Mesenchymal stem cell (in vitro differentiated cells and primary cell): ENCODE measurements around the gene PPP6R2.
A peak's percentile ranks its signal among the peaks of the same experiment; 100 is the strongest.

Experiments
- DNase-seq: peaks from one replicate; pipeline ENCODE4 v3.0.0-alpha.2; 2013
- H2AFZ ChIP-seq: one replicate; pipeline ENCODE4 v1.6.1; 2013; ENCODE audit warnings: low read depth, mild to moderate bottlenecking, control low read depth, inconsistent platforms, low read length, moderate library complexity
- H2AK5ac ChIP-seq: 2 replicates; pipeline ENCODE4 v1.6.1; 2013; ENCODE audit warnings: low read length, moderate library complexity, mild to moderate bottlenecking, inconsistent platforms; ENCODE audit not compliant: severe bottlenecking
- H2BK120ac ChIP-seq: one replicate; pipeline ENCODE4 v1.6.1; 2013; ENCODE audit warnings: low read depth, mild to moderate bottlenecking, inconsistent platforms, low read length, moderate library complexity
- H2BK12ac ChIP-seq, 2 experiments: one replicate each; pipeline ENCODE4 v1.6.1; 2013; ENCODE audit warnings: inconsistent platforms in 2 of 2, low read length in 2 of 2, mild to moderate bottlenecking in 2 of 2, moderate library complexity in 2 of 2, control low read depth in 1 of 2
- H2BK15ac ChIP-seq: one replicate; pipeline ENCODE4 v1.6.1; 2013; ENCODE audit warnings: mild to moderate bottlenecking, low read depth, inconsistent platforms; ENCODE audit not compliant: poor library complexity, severe bottlenecking
- H2BK5ac ChIP-seq: 2 replicates; pipeline ENCODE4 v1.6.1; 2013; ENCODE audit warnings: low read depth, mild to moderate bottlenecking, low read length, control low read depth, inconsistent platforms; ENCODE audit not compliant: poor library complexity, severe bottlenecking
- H3K14ac ChIP-seq, 2 experiments: one replicate each; pipeline ENCODE4 v1.6.1; 2013; ENCODE audit warnings: inconsistent platforms in 2 of 2, low read length in 2 of 2, control low read depth in 1 of 2, mild to moderate bottlenecking in 1 of 2, moderate library complexity in 1 of 2
- H3K18ac ChIP-seq, 2 experiments: one replicate each; pipeline ENCODE4 v1.6.1; 2013; ENCODE audit warnings: inconsistent platforms in 2 of 2, low read length in 2 of 2, control low read depth in 1 of 2, low read depth in 1 of 2, mild to moderate bottlenecking in 1 of 2
- H3K23ac ChIP-seq, 2 experiments: one replicate each; pipeline ENCODE4 v1.6.1; 2013; ENCODE audit warnings: inconsistent platforms in 2 of 2, low read length in 2 of 2, mild to moderate bottlenecking in 2 of 2, moderate library complexity in 2 of 2, control low read depth in 1 of 2
- H3K27ac ChIP-seq: 2 replicates; pipeline ENCODE4 v1.5.1; 2013; ENCODE audit warnings: mild to moderate bottlenecking, moderate library complexity, low read length, control low read depth, inconsistent platforms; ENCODE audit not compliant: poor library complexity, severe bottlenecking
- H3K27me3 ChIP-seq, 2 experiments: 2 replicates each; pipeline versions ENCODE4 v1.6.1 to v1.7.0; 2013; ENCODE audit warnings: low read length in 2 of 2, mild to moderate bottlenecking in 2 of 2, moderate library complexity in 2 of 2, control low read depth in 1 of 2, inconsistent platforms in 1 of 2; ENCODE audit not compliant: control insufficient read depth in 1 of 2, insufficient read depth in 1 of 2
- H3K36me3 ChIP-seq, 2 experiments: 2 replicates each; pipeline versions ENCODE4 v1.6.1 to v1.7.0; 2013; ENCODE audit warnings: low read length in 2 of 2, control low read depth in 1 of 2, inconsistent platforms in 1 of 2, low read depth in 1 of 2, mild to moderate bottlenecking in 1 of 2; ENCODE audit not compliant: insufficient read depth in 2 of 2, control insufficient read depth in 1 of 2
- H3K4ac ChIP-seq, 2 experiments: one replicate each; pipeline ENCODE4 v1.6.1; 2013; ENCODE audit warnings: inconsistent platforms in 2 of 2, low read length in 2 of 2, mild to moderate bottlenecking in 2 of 2, moderate library complexity in 2 of 2, control low read depth in 1 of 2, low read depth in 1 of 2
- H3K4me1 ChIP-seq: 2 replicates; pipeline ENCODE4 v1.6.1; 2013; ENCODE audit warnings: low read depth, low read length, control low read depth; ENCODE audit not compliant: control insufficient read depth, insufficient read depth
- H3K4me2 ChIP-seq: 2 replicates; pipeline ENCODE4 v1.6.1; 2013; ENCODE audit warnings: low read length, mild to moderate bottlenecking, inconsistent platforms; ENCODE audit not compliant: poor library complexity, severe bottlenecking
- H3K4me3 ChIP-seq, 2 experiments: 2 replicates each; pipeline versions ENCODE4 v1.5.1 to v1.7.0; 2013; ENCODE audit warnings: low read length in 2 of 2, mild to moderate bottlenecking in 2 of 2, control low read depth in 1 of 2, low read depth in 1 of 2; ENCODE audit not compliant: insufficient read depth in 1 of 2
- H3K79me1 ChIP-seq: replicated peaks from 2 replicates; pipeline ENCODE4 v1.6.1; 2013; ENCODE audit warnings: mild to moderate bottlenecking, control low read depth, low read length, inconsistent platforms; ENCODE audit not compliant: poor library complexity, severe bottlenecking
- H3K9ac ChIP-seq: 2 replicates; pipeline ENCODE4 v1.7.0; 2013; ENCODE audit warnings: mild to moderate bottlenecking, low read length, moderate library complexity
- H3K9me3 ChIP-seq: 2 replicates; pipeline ENCODE4 v1.7.0; 2013; ENCODE audit warnings: mild to moderate bottlenecking, low read length; ENCODE audit not compliant: control insufficient read depth
- H4K8ac ChIP-seq: one replicate; pipeline ENCODE4 v1.6.1; 2013; ENCODE audit warnings: inconsistent platforms, mild to moderate bottlenecking, low read length, moderate library complexity
- H4K91ac ChIP-seq: one replicate; pipeline ENCODE4 v1.6.1; 2013; ENCODE audit warnings: mild to moderate bottlenecking, low read length, inconsistent platforms
- WGBS: methylation state at CpG from one replicate; pipeline ENCODE4 v1.1.7; 2013; ENCODE audit warnings: mixed read lengths; 5-methylcytosine and 5-hydroxymethylcytosine counted together

Gene PPP6R2

DNA sequence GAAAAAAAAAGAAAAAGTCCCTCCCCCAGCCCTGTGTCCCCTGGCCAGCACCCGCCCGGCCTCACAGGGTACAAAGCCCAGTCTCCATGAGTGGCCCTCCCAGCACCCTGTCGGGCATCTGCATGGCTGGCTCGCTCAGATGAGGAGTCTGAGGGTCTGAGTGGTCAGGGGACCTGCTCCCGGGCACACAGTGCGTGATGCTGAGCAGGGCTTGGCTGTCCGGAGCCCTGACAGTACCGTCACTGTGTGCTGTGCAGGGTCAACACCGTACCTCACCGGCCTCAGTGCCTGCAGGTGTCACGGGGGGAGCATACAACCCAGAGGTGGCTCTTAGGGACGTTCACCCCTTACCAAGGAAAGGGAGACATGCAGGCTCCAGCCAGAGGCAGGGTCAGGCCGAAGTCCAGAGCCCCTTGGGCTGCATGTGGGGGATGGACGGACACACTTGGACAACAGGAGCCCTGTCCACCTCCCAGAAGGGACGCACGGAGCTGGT is 32.1 kb upstream of the PPP6R2 start:
- Histone ChIP-seq H3K18ac (no peak overlapping the region), H3K14ac (no peak overlapping the region), H3K4me1 (peaks cover 35% of the 10 kb centered on the region), H4K91ac (no peak overlapping the region), H2BK5ac (no peak overlapping the region), H2BK15ac (no peak overlapping the region), H3K79me1 (no peaks in the 10 kb centered on the region), H2BK120ac (no peak overlapping the region), H3K9ac (no peak overlapping the region), H3K9me3 (no peaks in the 10 kb centered on the region), H2AK5ac (no peak overlapping the region), H3K23ac (no peak overlapping the region), H4K8ac (no peak overlapping the region), H3K36me3 (peaks cover 0 to 16% of the 10 kb centered on the region in 2 experiments), H3K4ac (no peak overlapping the region), H3K4me3 (no peak overlapping the region), H3K27ac (no peak overlapping the region), H3K4me2 (no peak overlapping the region), H2AFZ (no peak overlapping the region), H3K27me3 (no peaks in the 10 kb centered on the region), H2BK12ac (peak overlapping the region in 1 of 2 experiments; percentile 51)
- DNase-seq, result no peak
- 91% methylated on average over 16 of the region's 16 CpGs for WGBS

DNA sequence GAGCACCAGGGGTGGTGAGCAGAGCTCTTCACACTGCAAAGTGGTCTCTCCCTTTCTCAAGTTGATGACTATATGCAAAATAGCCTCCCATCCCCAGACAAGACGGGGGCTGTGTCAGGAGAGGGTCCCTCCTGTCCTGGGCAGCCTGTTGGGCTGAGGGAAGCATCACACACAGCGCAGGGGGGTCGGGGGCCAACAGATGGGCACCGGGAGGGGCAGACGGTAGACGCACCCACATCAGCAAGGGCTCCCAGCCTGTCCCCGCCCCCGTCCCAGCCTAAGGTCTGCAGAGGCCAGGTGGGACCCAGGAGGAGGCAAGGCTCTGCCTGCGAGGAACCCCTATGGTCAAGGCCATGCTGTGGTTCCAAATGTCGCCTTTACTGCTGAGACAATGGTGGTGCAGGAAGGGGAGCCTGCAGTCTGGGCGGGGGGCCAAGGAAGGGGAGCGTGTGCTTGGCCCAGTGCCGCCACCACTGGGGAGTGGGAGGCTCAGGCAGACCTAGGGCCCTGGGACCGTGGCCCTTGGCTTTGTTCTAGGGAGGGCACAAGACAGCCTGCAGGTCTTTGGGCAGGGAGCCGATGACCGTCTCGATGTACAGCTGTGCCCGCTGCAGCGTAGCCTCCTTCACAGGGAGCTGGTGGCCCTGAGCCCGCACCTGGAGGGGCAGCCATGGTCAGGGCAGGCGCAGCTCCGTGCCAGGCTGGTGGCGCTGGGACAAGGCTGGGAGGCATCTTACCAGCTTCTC is 31.3 kb upstream of the PPP6R2 start:
- no peak for DNase-seq
- Histone ChIP-seq H3K79me1 (no peaks in the 10 kb centered on the region), H2AK5ac (no peak overlapping the region), H3K27ac (no peak overlapping the region), H2BK120ac (no peak overlapping the region), H3K9ac (no peak overlapping the region), H4K91ac (no peak overlapping the region), H3K4me3 (peak overlapping the region in 1 of 2 experiments; percentile 4), H2AFZ (no peak overlapping the region), H2BK5ac (no peak overlapping the region), H2BK12ac (peak overlapping the region in 1 of 2 experiments; percentile 35), H3K14ac (no peak overlapping the region), H2BK15ac (no peak overlapping the region), H3K4ac (no peak overlapping the region), H3K18ac (no peak overlapping the region), H3K23ac (no peak overlapping the region), H3K4me1 (peaks cover 35% of the 10 kb centered on the region), H3K36me3 (peaks cover 0 to 16% of the 10 kb centered on the region in 2 experiments), H3K27me3 (no peaks in the 10 kb centered on the region), H3K4me2 (no peak overlapping the region), H4K8ac (no peak overlapping the region), H3K9me3 (no peaks in the 10 kb centered on the region)
- 91% methylated on average over 23 of the region's 23 CpGs for WGBS

DNA sequence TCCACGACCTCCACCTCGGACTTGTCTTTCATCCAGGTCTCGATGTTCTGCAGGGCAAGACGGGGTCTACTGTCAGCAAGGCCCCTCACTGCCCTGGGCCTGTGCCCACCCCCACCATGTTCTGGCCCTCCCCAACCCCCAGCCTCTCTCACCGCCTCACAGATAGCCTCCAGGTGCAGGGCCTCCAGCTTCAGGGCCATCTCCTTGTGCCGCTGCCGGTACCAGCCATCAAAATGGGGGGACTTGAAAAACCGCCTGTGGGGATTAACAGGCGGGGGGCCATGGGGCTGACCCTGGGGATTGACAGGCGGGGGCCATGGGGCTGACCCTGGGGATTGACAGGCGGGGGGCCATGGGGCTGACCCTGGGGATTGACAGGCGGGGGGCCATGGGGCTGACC is 30.8 kb upstream of the PPP6R2 start:
- Histone ChIP-seq H3K79me1 (no peaks in the 10 kb centered on the region), H2AK5ac (no peak overlapping the region), H4K91ac (no peak overlapping the region), H3K36me3 (peaks cover 0 to 16% of the 10 kb centered on the region in 2 experiments), H3K4me2 (no peak overlapping the region), H3K4me3 (no peak overlapping the region), H3K27ac (no peak overlapping the region), H3K23ac (no peak overlapping the region), H2BK12ac (no peak overlapping the region), H2BK5ac (no peak overlapping the region), H3K4me1 (peaks cover 35% of the 10 kb centered on the region), H3K9ac (no peak overlapping the region), H4K8ac (no peak overlapping the region), H3K9me3 (no peaks in the 10 kb centered on the region), H3K27me3 (no peaks in the 10 kb centered on the region), H2BK15ac (no peak overlapping the region), H3K4ac (no peak overlapping the region), H2AFZ (no peak overlapping the region), H3K18ac (no peak overlapping the region), H3K14ac (no peak overlapping the region), H2BK120ac (no peak overlapping the region)
- no peak for DNase-seq
- WGBS, result 95% methylated on average over 11 of the region's 12 CpGs

DNA sequence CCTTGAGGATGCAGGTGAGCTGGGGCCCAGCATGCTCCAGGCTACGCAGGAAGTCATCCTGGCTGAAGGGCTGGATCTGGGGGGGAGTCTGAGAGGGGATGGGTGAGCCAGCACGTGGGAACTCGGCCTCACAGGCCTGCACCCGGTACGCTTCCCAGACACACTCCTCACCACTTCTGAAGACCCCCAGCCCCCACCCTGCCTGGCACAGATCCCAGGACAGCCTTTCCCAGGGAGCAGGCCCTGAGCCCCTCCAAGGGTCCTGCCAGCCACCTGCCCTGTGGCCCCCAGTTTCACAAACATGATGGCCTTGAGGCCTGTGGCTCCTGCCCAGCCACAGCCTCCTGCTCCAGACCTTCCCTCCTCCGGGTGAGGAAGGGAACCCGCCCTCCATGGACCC is 30.1 kb upstream of the PPP6R2 start:
- H3K9me3 ChIP-seq, result no peaks in the 10 kb centered on the region
- no peak overlapping the region for H4K8ac ChIP-seq
- H3K14ac ChIP-seq, result no peak overlapping the region
- H2BK12ac ChIP-seq, result no peak overlapping the region
- H2AK5ac ChIP-seq, result no peak overlapping the region
- no peak overlapping the region for H3K4ac ChIP-seq
- H3K9ac ChIP-seq, result no peak overlapping the region
- no peak overlapping the region for H3K18ac ChIP-seq
- H2BK5ac ChIP-seq, result no peak overlapping the region
- DNase-seq, result no peak
- H3K27ac ChIP-seq, result no peak overlapping the region
- H3K4me2 ChIP-seq, result no peak overlapping the region
- H3K79me1 ChIP-seq, result no peaks in the 10 kb centered on the region
- no peak overlapping the region for H4K91ac ChIP-seq
- 87% methylated on average over 6 of the region's 7 CpGs for WGBS
- no peaks in the 10 kb centered on the region for H3K27me3 ChIP-seq
- H2BK15ac ChIP-seq, result no peak overlapping the region
- no peak overlapping the region for H2AFZ ChIP-seq
- H3K4me3 ChIP-seq, result peak overlapping the region in 1 of 2 experiments; percentile 15
- peaks cover 0 to 16% of the 10 kb centered on the region in 2 experiments for H3K36me3 ChIP-seq
- H3K4me1 ChIP-seq, result peaks cover 32% of the 10 kb centered on the region
- H3K23ac ChIP-seq, result no peak overlapping the region
- no peak overlapping the region for H2BK120ac ChIP-seq
